Lung (tissue), 12 donors: Measurements from ENCODE around the gene ABHD8. TPM values are rescaled to one million over a fixed set of nuclear protein-coding genes. Genes with fewer than 3 reads are reported as not detected.
A peak's percentile ranks its signal among the peaks of the same experiment; 100 is the strongest.

ENCODE experiments used
- ATAC-seq: fragments of 200-7000 bp; cut with Tn5 transposase; one replicate; pipeline ENCODE4 v1.9.1; 2020; ENCODE audit warnings: moderate number of reproducible peaks; ENCODE audit not compliant: insufficient read depth, low FRiP score
- DNase-seq, 3 donors: peaks; one replicate each; pipeline ENCODE4 v3.0.0-alpha.2; 2013 to 2017
- H3K27ac ChIP-seq, 2 donors: one replicate each; pipeline ENCODE4 v1.5.1; 2013; ENCODE audit warnings: mild to moderate bottlenecking in 2 of 2, moderate library complexity in 2 of 2, control low read depth in 1 of 2, inconsistent platforms in 1 of 2, low read depth in 1 of 2, low read length in 1 of 2
- H3K27me3 ChIP-seq, 3 donors: one replicate each; pipeline ENCODE4 v1.5.1; 2013; ENCODE audit warnings: low read length in 2 of 3; ENCODE audit not compliant: control insufficient read depth in 3 of 3, insufficient read depth in 3 of 3
- H3K36me3 ChIP-seq, 4 donors: one replicate each; pipeline ENCODE4 v1.5.1; 2013; ENCODE audit warnings: low read length in 4 of 4, mild to moderate bottlenecking in 1 of 4, moderate library complexity in 1 of 4; ENCODE audit not compliant: control insufficient read depth in 4 of 4, insufficient read depth in 4 of 4
- H3K4me1 ChIP-seq, 5 donors: one replicate each; pipeline ENCODE4 v1.5.1; 2013; ENCODE audit warnings: low read length in 5 of 5, mild to moderate bottlenecking in 2 of 5, moderate library complexity in 1 of 5; ENCODE audit not compliant: control insufficient read depth in 5 of 5, insufficient read depth in 5 of 5
- H3K4me3 ChIP-seq: one replicate; pipeline ENCODE4 v1.5.1; 2013; ENCODE audit warnings: mild to moderate bottlenecking, control low read depth, moderate library complexity
- H3K9ac ChIP-seq, 2 donors: one replicate each; pipeline ENCODE4 v1.5.1; 2013; ENCODE audit warnings: low read length in 2 of 2, control low read depth in 1 of 2; ENCODE audit not compliant: insufficient read depth in 1 of 2
- H3K9me3 ChIP-seq, 4 donors: one replicate each; pipeline ENCODE4 v1.5.1; 2013; ENCODE audit warnings: low read length in 3 of 4, mild to moderate bottlenecking in 1 of 4, moderate library complexity in 1 of 4; ENCODE audit not compliant: control insufficient read depth in 4 of 4, insufficient read depth in 3 of 4
- CTCF ChIP-seq: IDR thresholded peaks from 2 replicates; pipeline ENCODE4 v1.5.1; 2012; ENCODE audit warnings: mild to moderate bottlenecking; ENCODE audit errors: control extremely low read depth, extremely low read depth
- WGBS, 2 donors: extraction: QIAGEN DNeasy Blood & Tissue Kit; methylation state at CpG; one replicate each; pipeline ENCODE4 v1.1.7; 2013; 5-methylcytosine and 5-hydroxymethylcytosine counted together
- polyA plus RNA-seq, 2 donors: library from polyadenylated mRNA; stranded (reverse); fragments of 200-250 nt; gene quantifications; one replicate each; pipeline ENCODE4 v1.2.1, GENCODE V29; 2013
- total RNA-seq, 2 donors: library from RNA; depleted of rRNA in 1 of 2; stranded (reverse); fragments of >200 nt in 1 of 2; gene quantifications; one replicate each; pipeline ENCODE4 v1.2.1, GENCODE V29; 2014 to 2021
- donor health status: control.
- donor health status: control.
- donor health status: Bipolar disorder and iron deficiency.
- donor health status: healthy.
- donor health status: DM: yes; HTN: yes; CAD: no.

The ABHD8 gene
- total and polyA plus RNA-seq, 4 donors, result 12.8 to 23.0 (median 15.1) TPM

- ATAC-seq, result peak; percentile 97
- peaks cover 0 to 3% (median 0%) of the 10 kb centered on the region in 3 donors for H3K27me3 ChIP-seq
These were observed 20.6 kb downstream of the ABHD8 start for GRCh38 chr19:17282488-17283125.

GRCh38 chr19:17281391-17282304 lies 21.6 kb downstream of the ABHD8 start, which contains the start of gene ANKLE1:
ANKLE1 (plus strand) TSS chr19:17281901; CDS start chr19:17281921, 20 bp downstream.
- H3K4me1 ChIP-seq, result peaks cover 0 to 8% (median 0%) of the 10 kb centered on the region in 5 donors
- no peak within 1 kb of the TSS for H3K9ac ChIP-seq
- H3K36me3 ChIP-seq, result peaks cover 0 to 15% (median 6%) of the 10 kb centered on the region in 4 donors
- DNase-seq (peak; percentile 34 to 37 (median 35)), ATAC-seq (no peak)
- no peaks in the 10 kb centered on the region for H3K9me3 ChIP-seq
- H3K27me3 ChIP-seq, result peaks cover 0 to 3% (median 0%) of the 10 kb centered on the region in 3 donors
- WGBS, 2 donors, result 5 to 6% methylated on average over 66 to 75 of the region's 75 CpGs
- TF ChIP-seq CTCF, result no peak
- H3K27ac ChIP-seq, result no peak within 1 kb of the TSS
- H3K4me3 ChIP-seq, result no peak within 1 kb of the TSS

More at GRCh38 chr19:17282488-17283125, 20.6 kb downstream of the ABHD8 start:
- WGBS, 2 donors, result 3% methylated on average over 45 of the region's 45 CpGs
- peaks cover 0 to 8% (median 0%) of the 10 kb centered on the region in 5 donors for H3K4me1 ChIP-seq
- H3K36me3 ChIP-seq, result peaks cover 0 to 8% (median 1%) of the 10 kb centered on the region in 4 donors
- peak; percentile 72 to 83 (median 82) for DNase-seq
- no peak overlapping the region for H3K9ac ChIP-seq
- H3K27ac ChIP-seq, result no peak overlapping the region
- no peak overlapping the region for H3K4me3 ChIP-seq
- H3K9me3 ChIP-seq, result no peaks in the 10 kb centered on the region
- peak; percentile 93 for TF ChIP-seq CTCF

GRCh38 chr19:17279436-17279835 lies 23.8 kb downstream of the ABHD8 start:
- H3K4me1 ChIP-seq, result peaks cover 0 to 8% (median 0%) of the 10 kb centered on the region in 5 donors

More at GRCh38 chr19:17279436-17279835, 23.8 kb downstream of the ABHD8 start:
- H3K9ac ChIP-seq, result no peak overlapping the region
- peaks cover 3 to 21% (median 21%) of the 10 kb centered on the region in 4 donors for H3K36me3 ChIP-seq
- WGBS, 2 donors, result 66 to 96% methylated on average over 3 of the region's 3 CpGs
- H3K27ac ChIP-seq, result no peak overlapping the region
- H3K9me3 ChIP-seq, result no peaks in the 10 kb centered on the region
- no peak for TF ChIP-seq CTCF
- H3K27me3 ChIP-seq, result peaks cover 0 to 3% (median 0%) of the 10 kb centered on the region in 3 donors
- H3K4me3 ChIP-seq, result no peak overlapping the region
- DNase-seq (no peak), ATAC-seq (no peak)
